MG63 (cell line): ENCODE measurements around the gene TEX54. TPM values are rescaled to one million over a fixed set of nuclear protein-coding genes. Genes with fewer than 3 reads are reported as not detected.
"Not testable (repeated sequence)": the region's sequence is repeated elsewhere in the genome, so short reads cannot be mapped to it uniquely, and the experiment has no call there.

Experiments used
- DNase-seq: peaks from one replicate; pipeline ENCODE4 v3.0.0-alpha.2; 2020
- H3K27me3 ChIP-seq: fragments of 250-450 bp; sonication (Bioruptor Pico); 2 replicates; pipeline ENCODE4 v1.5.1; 2020; ENCODE audit warnings: mild to moderate bottlenecking, moderate library complexity
- H3K36me3 ChIP-seq: fragments of 250-450 bp; sonication (Bioruptor Pico); 2 replicates; pipeline ENCODE4 v1.5.1; 2020; ENCODE audit warnings: mild to moderate bottlenecking, moderate library complexity
- H3K4me3 ChIP-seq: fragments of 250-450 bp; sonication (Bioruptor Pico); 2 replicates; pipeline ENCODE4 v1.5.1; 2020; ENCODE audit warnings: mild to moderate bottlenecking, moderate library complexity
- H3K9me3 ChIP-seq: fragments of 250-450 bp; sonication (Bioruptor Pico); 2 replicates; pipeline ENCODE4 v1.5.1; 2020; ENCODE audit warnings: mild to moderate bottlenecking, moderate library complexity
- total RNA-seq: library from RNA; depleted of rRNA; stranded (reverse); fragments of >200 nt; shearing (Covaris generic); gene quantifications from 2 replicates; pipeline ENCODE4 v1.2.3, GENCODE V29; 2014; ENCODE audit warnings: low replicate concordance; rRNA removed

Gene TEX54
- not detected in 2 replicates for total RNA-seq

- DNase-seq, result peak; percentile 38
Observed at GRCh38 chr11:62832336-62833234, at the start of gene TEX54. TSS of gene TEX54 (minus strand) at chr11:62832841.

GRCh38 chr11:62882431-62882749 lies 49.7 kb upstream of the TEX54 start:
- Histone ChIP-seq H3K36me3 (peaks cover 73% of the 10 kb centered on the region), H3K9me3 (no peaks in the 10 kb centered on the region), H3K27me3 (no peaks in the 10 kb centered on the region), H3K4me3 (peak overlapping the region; percentile 78)
- no peak for DNase-seq

More at GRCh38 chr11:62832336-62833234, at the start of gene TEX54:
- H3K9me3 ChIP-seq, result no peaks in the 10 kb centered on the region
- H3K4me3 ChIP-seq, result peak within 1 kb of the TSS; percentile 98
- H3K27me3 ChIP-seq, result no peaks in the 10 kb centered on the region
- H3K36me3 ChIP-seq, result peaks cover 63% of the 10 kb centered on the region

- Histone ChIP-seq H3K9me3 (no peaks in the 10 kb centered on the region), H3K27me3 (no peaks in the 10 kb centered on the region), H3K4me3 (peak overlapping the region; percentile 78), H3K36me3 (peaks cover 71% of the 10 kb centered on the region)
- DNase-seq, result peak; percentile 97
Observed at GRCh38 chr11:62881579-62882430, 49.2 kb upstream of the TEX54 start.

DNA sequence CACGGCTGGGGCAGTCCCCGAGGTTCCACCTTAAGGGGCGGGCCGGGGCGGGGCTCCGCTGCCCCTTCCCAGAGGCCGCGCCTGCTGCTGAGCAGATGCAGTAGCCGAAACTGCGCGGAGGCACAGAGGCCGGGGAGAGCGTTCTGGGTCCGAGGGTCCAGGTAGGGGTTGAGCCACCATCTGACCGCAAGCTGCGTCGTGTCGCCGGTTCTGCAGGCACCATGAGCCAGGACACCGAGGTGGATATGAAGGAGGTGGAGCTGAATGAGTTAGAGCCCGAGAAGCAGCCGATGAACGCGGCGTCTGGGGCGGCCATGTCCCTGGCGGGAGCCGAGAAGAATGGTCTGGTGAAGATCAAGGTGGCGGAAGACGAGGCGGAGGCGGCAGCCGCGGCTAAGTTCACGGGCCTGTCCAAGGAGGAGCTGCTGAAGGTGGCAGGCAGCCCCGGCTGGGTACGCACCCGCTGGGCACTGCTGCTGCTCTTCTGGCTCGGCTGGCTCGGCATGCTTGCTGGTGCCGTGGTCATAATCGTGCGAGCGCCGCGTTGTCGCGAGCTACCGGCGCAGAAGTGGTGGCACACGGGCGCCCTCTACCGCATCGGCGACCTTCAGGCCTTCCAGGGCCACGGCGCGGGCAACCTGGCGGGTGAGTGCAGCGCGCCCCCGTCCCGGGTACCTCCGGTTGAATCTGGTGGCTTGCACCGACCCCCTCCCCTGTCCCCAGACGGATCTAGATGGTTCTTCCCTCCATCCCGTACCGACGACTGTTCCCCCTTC lies 48.4 kb upstream of the TEX54 start, which contains the start of gene SLC3A2:
Gene SLC3A2 (plus strand): TSS at position 94 of the 776 bp plus-strand sequence. CDS start 128 bp downstream, at position 222.
- H3K9me3 ChIP-seq, result no peaks in the 10 kb centered on the region
- H3K4me3 ChIP-seq, result peak within 1 kb of the TSS; percentile 78
- H3K36me3 ChIP-seq, result peaks cover 70% of the 10 kb centered on the region
- peak; percentile 95 for DNase-seq
- H3K27me3 ChIP-seq, result no peaks in the 10 kb centered on the region

GRCh38 chr11:62880231-62880802 lies 47.7 kb upstream of the TEX54 start:
- H3K9me3 ChIP-seq, result no peaks in the 10 kb centered on the region
- peaks cover 70% of the 10 kb centered on the region for H3K36me3 ChIP-seq
- DNase-seq, result peak; percentile 92
- peak overlapping the region; percentile 78 for H3K4me3 ChIP-seq
- no peaks in the 10 kb centered on the region for H3K27me3 ChIP-seq

- H3K27me3 ChIP-seq, result no peaks in the 10 kb centered on the region
- H3K4me3 ChIP-seq, result peak overlapping the region; percentile 78
- H3K36me3 ChIP-seq, result peaks cover 67% of the 10 kb centered on the region
- DNase-seq, result peak; percentile 88
- H3K9me3 ChIP-seq, result no peaks in the 10 kb centered on the region
Observed at GRCh38 chr11:62879235-62879978, 46.8 kb upstream of the TEX54 start.

DNA sequence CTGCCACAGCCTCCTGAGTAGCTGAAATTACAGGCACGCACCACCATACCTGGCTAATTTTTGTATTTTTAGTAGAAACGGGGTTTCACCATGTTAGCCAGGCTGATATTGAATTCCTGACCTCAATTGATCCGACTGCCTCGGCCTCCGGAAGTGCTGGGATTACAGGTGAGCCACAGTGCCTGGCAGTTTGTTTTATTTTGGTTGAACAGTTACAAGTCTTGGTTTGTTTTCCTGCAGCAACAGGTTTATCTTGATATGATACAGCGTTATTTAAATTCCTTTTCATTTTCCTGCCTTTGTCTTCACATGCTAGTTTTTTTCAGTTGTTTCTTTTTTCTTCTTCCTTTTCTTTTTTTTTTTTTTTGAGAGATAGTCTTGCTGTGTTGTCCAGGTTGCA lies 44.1 kb upstream of the TEX54 start:
- Histone ChIP-seq H3K36me3 (peaks cover 63% of the 10 kb centered on the region), H3K9me3 (no peaks in the 10 kb centered on the region), H3K4me3 (no peak overlapping the region), H3K27me3 (no peaks in the 10 kb centered on the region)
- no peak for DNase-seq

GRCh38 chr11:62875698-62876478 lies 43.2 kb upstream of the TEX54 start:
- DNase-seq, result no peak
- Histone ChIP-seq H3K9me3 (no peaks in the 10 kb centered on the region), H3K36me3 (peaks cover 65% of the 10 kb centered on the region), H3K27me3 (no peaks in the 10 kb centered on the region), H3K4me3 (no peak overlapping the region)

GRCh38 chr11:62874851-62875250 lies 42.2 kb upstream of the TEX54 start:
- no peak for DNase-seq
- H3K36me3 ChIP-seq, result peaks cover 71% of the 10 kb centered on the region
- H3K27me3 ChIP-seq, result no peaks in the 10 kb centered on the region

GRCh38 chr11:62865635-62866034 lies 33.0 kb upstream of the TEX54 start:
- no peak for DNase-seq
- Histone ChIP-seq H3K9me3 (no peaks in the 10 kb centered on the region), H3K36me3 (peaks cover 58% of the 10 kb centered on the region), H3K4me3 (no peak overlapping the region), H3K27me3 (no peaks in the 10 kb centered on the region)

More at GRCh38 chr11:62874851-62875250, 42.2 kb upstream of the TEX54 start:
- H3K4me3 ChIP-seq, result no peak overlapping the region
- no peaks in the 10 kb centered on the region for H3K9me3 ChIP-seq

GRCh38 chr11:62863687-62864335 lies 31.2 kb upstream of the TEX54 start:
- H3K36me3 ChIP-seq, result peaks cover 56% of the 10 kb centered on the region
- H3K9me3 ChIP-seq, result no peaks in the 10 kb centered on the region
- H3K27me3 ChIP-seq, result no peaks in the 10 kb centered on the region
- H3K4me3 ChIP-seq, result no peak overlapping the region
- DNase-seq, result no peak

DNA sequence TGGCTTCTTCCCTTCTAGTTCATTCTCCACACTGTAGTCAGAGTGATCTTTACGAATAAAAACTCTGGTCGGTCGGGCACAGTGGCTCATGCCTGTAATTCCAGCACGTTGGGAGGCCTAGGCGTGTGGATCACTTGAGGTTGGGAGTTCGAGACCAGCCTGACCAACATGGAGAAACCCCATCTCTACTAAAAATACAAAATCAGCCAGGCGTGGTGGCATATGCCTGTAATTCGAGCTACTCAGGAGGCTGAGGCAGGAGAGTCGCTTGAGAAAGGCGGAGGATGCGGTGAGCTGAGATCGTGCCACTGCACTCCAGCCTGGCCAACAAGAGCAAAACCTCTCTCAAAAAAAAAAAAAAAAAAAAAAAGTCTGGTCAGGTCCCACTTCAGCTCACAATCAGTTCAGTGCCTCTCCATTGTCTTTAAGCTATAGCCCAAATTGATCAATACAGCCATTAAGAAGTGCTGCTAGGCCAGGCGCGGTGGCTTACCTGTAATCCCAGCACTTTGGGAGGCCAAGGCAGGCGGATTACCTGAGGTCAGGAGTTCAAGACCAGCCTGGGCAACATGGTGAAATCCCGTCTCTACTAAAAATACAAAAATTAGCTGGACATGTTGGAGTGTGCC lies 29.0 kb upstream of the TEX54 start:
- H3K4me3 ChIP-seq, H3K27me3 ChIP-seq, H3K9me3 ChIP-seq, DNase-seq: not testable (repeated sequence)
- peaks cover 59% of the 10 kb centered on the region for H3K36me3 ChIP-seq

DNA sequence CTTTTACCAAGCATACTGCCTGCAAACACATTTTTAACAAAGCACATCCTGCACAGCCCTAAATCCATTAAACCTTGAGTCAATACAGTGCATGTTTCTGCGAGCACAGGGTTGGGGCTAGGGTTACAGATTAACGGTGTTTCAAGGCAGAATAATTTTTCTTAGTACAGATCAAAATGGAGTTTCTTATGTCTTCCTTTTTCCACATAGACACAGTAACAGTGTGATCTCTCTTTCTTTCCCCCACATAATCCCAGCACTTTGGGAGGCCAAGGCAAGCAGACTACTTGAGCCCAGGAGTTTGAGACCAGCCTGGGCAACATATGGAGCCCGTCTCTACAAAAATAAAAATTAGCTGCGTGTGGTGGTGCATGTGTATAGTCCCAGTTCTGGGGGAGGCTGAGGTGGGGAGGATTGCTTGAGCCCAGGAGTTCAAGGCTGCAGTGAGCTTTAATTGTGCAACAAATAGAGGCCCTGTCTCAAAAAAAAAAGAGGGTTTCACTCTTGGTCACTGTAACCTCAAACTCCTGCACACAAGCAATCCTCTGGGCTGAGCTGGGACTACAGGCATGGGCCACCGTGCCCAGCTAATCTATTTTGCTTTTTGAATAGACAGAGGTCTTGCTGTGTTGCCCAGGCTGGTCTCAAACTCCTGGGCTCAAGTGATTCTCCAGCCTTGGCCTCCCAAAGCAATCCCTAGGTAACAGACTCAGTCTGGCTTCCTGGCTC lies 28.4 kb upstream of the TEX54 start:
- H3K4me3 ChIP-seq, result no peak overlapping the region
- H3K27me3 ChIP-seq, result no peaks in the 10 kb centered on the region
- peaks cover 59% of the 10 kb centered on the region for H3K36me3 ChIP-seq
- no peaks in the 10 kb centered on the region for H3K9me3 ChIP-seq
- DNase-seq, result no peak
